Stimulated activated CD8-positive, alpha-beta memory T cell treated with anti-CD3 and anti-CD28 coated beads, Interleukin-4, amount 100 ng/mL, for 4 hours (primary cell): ENCODE data around the gene CFAP298.

Experiments
- DNase-seq, 2 donors: peaks; one replicate each; pipeline ENCODE4 v3.0.0-alpha.2; 2020; ENCODE audit warnings: low read depth in 2 of 2, low spot score in 1 of 2

CFAP298 gene

DNA sequence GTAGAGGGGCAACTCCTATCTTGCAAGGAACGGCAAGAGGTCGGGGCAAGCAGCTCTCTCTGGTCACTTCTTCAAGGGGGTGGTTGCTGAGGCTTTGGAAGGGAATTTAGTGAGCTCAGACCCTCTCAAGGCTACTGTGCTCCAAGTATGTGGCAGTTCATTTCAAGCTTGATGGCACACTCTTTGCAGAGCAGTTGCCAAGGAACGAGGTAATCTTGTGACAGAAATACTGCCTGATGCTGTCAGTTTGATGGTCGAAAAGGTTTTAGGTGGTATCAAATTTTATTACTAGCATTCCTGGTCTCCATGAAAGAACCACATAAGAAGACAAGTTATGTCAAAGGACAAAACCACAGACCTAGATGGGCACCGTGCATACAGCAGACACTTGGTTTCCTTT lies 13.1 kb downstream of the CFAP298 start:
- DNase-seq, result no peak

DNA sequence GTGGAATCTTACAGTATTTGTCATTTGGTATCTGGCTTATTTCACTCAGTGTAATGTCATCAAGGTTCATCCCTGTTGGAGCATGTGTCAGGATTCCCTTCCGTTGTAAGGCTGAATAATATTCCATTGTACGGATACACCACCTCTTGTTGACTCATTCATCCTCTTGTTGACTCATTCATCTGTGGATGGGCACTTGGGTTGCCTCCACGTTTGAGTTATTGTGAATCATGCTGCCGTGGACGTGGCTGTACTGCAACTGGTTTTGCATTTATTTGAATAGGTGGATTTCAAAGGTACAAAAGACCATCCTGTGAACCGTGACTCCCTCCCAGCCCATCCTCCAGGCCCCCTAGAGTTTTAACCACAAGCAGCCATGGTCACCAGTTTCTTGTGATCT lies 15.0 kb downstream of the CFAP298 start:
- no peak for DNase-seq

DNA sequence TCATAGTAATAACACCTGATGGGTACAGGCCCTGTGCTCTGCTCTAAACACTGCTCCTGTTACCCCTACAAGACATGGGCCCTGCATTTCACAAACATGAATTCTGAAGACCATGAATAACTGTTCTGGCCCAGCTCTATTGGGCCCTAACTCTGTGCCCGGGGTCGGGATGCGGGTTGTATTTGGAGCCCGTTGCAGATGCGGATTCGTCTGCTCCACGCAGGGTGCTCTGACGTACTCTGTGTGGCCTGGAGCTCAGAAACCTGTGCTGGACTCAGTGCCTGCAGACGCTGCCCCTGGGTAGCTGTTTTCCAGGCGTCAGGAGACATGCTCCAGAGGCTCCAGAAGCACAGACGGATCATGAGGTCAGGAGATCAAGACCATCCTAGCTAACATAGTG lies 16.7 kb downstream of the CFAP298 start:
- DNase-seq, result no peak

DNA sequence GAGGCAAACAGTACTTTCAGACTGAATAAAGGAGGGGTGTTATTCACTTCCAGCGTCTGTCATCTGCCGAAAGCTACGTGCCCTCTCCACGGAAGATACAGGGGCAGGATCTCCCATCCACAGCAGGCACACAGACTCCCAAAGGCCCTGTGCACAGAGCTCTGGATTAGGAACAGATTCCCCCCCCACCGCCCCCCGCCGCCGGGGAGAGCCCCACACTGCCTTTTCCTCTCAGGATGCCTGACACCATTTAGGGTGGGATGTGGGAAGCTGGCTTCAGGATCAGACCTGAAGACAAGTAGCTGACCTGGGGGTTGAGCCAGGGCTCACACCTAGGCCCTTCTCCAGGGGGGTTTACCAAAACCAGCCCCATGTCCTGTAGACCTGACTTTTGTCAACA lies 18.5 kb downstream of the CFAP298 start:
- no peak for DNase-seq

DNA sequence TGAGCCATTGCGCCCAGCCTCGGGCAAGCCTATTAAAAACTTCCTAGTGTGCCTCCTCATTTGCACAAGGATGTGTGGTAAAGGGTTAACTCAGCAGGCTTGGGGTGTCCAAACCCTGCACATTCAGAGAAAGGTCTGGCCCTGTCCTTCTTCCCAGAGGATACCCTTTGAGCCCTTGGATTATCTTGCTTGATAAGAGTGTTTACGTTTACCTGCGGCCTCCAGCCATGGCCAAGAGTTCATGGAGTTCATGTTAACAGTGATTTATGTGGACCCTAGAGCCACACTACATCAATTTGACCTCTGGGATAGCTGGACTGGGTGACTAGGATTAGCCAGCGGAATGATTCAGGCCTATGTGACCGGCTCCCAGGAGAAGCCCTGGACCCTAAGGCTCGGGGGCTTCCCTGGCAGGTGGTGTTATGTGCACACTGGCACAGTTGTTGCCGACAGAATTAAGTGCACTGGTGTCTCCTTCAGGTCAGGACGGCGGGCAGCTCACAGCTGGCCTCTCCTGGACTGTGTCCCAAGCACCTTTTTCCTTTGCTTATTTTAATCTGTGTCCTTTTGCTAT lies 19.2 kb downstream of the CFAP298 start:
- no peak for DNase-seq

- no peak for DNase-seq
Measured at GRCh38 chr21:32590130-32590529, 22.0 kb downstream of the CFAP298 start.

DNA sequence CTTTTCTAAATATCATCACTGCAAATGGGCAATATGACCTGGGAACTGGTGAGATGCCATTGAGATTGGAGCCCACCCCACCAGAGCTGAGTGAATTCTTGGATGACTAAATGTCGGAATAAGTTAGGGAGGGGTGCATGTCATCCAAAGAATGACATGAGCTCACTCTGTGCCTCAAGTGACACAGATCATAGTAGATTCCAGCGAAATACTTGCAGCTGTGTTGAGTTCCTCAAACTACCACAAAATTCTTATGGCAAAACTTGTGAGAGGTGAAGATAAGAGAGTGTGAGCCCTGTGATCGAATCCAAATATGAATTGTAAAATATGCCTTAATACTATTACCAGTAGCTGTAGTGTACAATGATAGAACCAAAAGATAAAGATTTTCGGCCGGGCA lies 24.5 kb downstream of the CFAP298 start:
- DNase-seq, result no peak

GRCh38 chr21:32587120-32587519 lies 25.1 kb downstream of the CFAP298 start:
- DNase-seq, result no peak

DNA sequence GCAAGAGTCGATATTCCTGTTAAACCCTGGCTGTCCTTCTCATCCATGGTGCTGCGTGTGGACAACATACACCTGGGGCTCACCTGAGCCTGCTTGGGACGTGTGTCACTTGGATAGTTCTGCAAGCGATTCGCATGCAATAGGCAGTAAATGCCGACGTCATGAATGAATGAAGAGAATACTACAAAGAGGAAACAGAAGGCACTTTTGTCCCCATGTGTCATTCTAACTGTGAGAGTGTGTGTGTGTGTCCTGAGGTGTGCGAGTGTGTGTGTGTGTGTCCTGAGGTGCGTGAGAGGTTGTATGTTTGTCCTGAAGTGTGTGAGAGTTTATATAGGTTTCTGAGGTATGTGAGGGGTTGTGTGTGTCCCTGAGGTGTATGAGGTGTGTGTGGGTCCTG lies 26.2 kb downstream of the CFAP298 start:
- DNase-seq, result no peak

GRCh38 chr21:32585042-32585710 lies 27.0 kb downstream of the CFAP298 start, which contains the start of gene TCP10L:
TCP10L (minus strand) TSS chr21:32585523; CDS start chr21:32584304, 1,219 bp downstream.
- DNase-seq, result no peak

DNA sequence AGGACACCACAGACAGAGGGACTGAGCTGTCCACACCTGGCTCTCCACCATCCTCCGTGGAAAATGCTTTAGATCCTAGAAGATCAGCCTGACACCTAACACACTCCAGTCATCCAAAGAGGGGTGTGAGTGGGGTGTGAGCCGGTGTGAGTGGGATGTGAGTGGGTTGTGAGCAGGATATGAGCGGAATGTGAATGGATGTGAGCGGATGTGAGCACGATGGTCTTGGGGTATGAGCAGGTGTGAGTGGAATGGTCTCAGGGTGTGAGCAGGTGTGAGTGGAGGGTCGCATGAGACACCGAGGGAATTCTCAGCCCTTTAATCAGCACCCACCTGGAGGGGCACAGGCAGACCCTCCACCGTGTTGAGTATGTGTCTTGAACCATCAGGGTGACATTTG lies 27.7 kb downstream of the CFAP298 start:
- DNase-seq, result no peak

DNA sequence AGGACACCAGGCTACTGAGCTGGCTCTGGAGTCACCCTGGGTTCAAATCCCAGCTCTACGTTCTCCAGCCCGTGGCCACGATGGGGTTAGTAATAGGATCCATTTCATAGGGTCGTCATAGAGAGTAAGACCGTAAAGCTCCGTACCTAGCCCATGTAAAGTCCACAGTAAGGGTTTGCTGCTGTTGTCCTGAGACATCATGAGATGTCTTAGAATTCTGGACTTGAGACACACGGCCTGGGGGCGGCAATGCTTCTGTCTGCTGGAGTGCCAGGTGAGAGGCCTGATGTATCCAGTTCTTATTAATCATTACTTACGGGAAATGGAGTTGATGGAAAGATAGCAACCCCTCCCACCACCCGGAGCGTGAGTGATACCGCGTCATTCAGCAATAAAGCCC lies 30.4 kb downstream of the CFAP298 start:
- no peak for DNase-seq

DNA sequence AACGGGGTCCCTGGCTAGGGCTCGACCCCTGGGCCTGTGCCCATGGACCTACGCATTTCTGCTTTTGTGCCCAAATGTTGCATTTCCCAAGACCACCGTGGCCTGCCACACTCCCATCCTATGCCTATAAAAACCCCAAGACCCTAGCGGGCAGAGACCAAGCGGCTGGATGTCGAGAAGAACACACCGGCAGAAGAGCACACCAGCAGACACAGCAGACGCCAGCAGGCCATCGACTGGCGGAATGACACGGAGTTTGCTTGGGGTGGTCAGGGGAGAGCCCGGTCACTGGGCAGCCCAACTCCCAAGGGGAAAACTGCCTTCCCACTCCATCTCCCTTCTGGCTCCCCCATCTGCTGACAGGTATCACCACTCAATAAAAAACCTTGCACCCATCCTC lies 31.2 kb downstream of the CFAP298 start:
- DNase-seq, result no peak

DNA sequence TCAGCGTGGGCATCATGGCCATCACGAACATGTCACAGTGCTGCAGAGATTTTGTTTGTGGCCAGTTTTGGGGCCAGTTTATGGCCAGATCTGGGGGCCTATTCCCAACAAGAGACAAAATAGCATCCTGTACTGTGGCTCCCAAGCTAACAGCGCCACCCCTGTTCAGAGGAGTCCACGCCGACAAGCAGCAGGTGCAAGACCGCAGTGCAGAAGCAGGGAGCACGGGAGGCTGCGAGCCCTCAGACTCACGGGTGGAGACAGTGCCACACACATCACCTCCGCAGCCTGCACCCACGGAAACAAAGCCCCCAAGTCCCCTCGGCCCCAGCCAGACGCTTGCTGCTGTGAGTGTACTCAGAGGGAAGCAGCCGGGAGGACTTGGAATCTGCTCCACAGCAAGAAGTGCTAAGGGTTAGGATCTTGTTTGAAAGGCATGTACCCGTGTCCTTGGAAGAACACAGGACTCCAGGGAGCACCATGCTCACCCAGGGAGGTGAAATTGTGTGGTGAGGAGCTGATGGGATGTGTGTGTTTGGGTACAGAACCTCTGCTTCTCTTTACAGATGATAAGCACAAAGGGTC lies 34.0 kb downstream of the CFAP298 start:
- no peak for DNase-seq

GRCh38 chr21:32576011-32576410 lies 36.2 kb downstream of the CFAP298 start:
- DNase-seq, result no peak

GRCh38 chr21:32574946-32575925 lies 36.9 kb downstream of the CFAP298 start:
- no peak for DNase-seq

DNA sequence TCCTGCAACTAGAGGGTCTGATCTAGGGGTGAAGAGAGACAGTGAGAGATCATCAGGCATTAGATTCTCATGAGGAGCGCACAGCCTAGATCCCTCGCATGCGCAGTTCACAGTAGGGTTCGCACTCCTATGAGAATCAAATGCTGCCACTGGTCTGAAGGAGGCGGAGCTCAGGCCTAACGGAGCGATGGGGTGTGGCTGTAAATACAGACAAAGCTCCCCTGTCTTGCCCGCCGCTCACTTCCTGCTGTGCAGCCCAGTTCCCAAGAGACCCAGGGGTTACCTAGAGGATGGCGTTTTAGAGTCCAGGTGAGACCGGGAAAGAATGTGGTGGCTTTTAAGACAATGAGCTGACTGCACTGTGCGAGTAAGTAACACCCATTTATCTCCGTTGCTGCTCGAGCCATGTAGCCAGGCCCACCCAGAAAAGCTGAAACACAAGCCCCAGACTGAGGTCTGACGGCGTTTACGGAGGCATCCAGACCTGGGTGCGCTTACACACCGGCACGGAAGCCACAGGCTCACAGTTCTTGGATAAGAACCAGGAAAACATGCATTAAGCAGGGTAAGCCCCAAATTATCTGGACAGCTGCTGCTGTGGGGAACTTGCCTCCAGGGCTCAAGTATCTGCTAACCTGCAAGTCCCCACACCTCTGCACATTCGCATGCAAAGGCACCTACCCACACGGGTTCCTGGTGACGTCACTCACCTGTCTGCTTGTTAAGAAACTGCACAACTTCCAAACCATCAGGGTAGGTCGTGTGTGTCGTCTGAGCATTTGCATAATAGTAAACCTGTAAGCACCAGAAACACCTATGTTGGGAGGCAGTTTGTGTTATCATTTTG lies 39.4 kb downstream of the CFAP298 start:
- no peak for DNase-seq

DNA sequence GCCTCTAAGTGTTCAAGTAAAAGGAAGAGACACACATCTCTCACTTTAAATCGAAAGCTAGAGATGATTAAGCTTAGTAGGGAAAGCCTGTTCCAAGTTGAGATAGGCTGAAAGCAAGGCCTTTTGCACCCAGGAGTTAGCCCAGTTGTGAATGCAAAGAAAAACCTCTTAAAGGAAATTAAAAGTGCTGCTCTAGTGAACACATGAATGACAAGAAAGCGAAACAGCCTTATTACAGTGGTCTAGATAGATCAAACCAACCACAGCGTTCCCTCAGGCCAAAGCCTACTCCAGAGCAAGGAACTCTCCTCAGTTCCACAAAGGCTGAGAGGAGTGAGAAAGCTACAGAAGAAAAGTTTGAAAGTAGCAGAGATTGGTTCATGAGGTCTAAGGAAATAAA lies 41.7 kb downstream of the CFAP298 start:
- no peak for DNase-seq

DNA sequence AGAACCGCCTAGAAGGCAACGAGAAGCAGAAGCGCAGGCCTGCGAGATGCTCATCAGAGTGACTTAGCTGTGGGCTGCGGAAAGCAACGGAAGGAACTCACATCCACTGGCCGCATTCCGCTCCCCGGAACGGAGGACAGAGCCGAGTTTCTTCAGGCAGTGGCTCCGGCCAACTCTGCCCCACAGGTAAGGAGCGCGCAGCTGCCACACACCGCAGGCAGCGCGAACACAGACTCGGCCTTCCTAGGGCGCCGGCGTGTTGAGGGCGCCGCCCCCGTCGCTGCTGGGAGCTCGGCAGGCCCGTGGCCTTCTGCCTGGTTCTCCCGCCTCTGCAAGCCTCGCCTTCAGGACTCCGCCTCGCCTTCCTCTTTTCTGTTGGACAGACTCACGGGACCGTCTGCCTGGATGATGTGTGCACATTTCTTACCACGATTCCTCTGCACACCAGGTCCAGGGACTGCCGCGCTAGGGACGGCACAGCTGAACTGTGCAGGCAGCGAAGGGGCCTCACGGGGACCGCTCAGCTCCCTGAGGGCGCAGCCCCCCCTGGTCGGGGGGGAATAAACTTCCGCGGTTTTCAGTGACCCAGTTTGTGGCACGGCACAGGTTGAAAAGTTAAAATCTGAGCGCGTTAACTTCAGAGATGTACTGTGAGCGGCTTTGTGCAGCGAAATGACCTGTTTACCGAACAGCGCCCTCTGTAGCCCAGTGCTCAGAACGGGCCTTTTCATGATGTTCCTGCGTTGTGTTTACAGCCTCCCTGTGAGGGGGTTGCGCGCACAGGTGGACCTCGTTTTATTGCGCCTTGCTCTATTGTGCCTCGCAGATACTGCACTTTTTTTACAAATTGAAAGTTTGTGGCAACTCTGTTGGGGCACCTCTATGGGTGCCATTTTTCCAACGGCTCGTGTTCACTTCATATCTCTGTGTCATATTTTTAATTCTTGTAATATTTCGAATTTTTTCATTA lies 42.6 kb downstream of the CFAP298 start:
- DNase-seq, result peak; percentile 63 to 74

- DNase-seq, result no peak
Measured at GRCh38 chr21:32567626-32568025, 44.6 kb downstream of the CFAP298 start.
